ENCODE data around the gene LSM2. TPM values are rescaled to one million over a fixed set of nuclear protein-coding genes. Genes with fewer than 3 reads are reported as not detected.
"Not testable (repeated sequence)": the region's sequence is repeated elsewhere in the genome, so short reads cannot be mapped to it uniquely, and the experiment has no call there.

The LSM2 gene
- total RNA-seq, 3 donors from 2014 or later, result 163 to 192 (median 184) TPM

DNA sequence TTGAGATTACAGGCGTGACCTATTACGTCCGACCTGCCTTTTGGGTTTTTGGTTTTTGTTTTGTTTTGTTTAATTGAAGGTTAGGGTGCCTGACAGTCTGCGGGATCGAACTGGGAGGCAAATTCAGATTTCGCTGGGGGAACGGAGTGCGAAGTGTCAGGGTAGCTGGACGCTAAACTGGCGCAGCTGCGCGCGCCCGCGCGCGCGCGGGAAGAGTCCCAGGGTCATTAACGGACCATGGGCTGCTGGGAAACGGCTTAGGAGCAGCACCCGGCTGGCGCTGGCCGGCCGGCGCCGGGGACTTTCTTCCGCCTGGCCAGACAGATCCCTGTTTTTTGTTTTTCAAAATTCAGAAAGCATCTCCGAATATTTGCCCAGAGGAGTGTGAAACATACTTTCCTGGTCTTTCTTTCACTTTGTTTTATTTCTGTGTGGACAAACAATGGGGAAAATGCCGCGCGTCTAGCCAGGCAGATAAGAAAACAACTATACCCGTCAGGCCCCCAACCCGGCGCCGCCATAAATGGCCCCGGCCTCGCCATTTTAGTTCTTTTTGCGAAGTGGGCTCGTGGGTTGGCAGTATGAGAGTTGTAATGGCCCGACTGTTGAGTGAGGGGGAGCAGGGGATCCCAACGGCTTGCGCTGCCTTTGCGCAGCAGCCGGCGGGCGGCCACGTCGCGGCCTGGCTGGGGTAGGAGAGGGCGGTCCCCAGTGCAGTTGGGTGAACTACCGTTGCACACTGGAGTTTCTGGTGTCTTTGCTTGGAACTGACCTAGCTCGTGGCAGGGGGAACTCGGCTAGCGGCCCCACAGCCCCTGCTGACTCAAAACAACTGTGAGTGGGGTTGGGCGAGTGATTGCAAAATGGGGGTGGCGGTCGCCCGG lies 27.8 kb upstream of the LSM2 start:
- Mint-ChIP-seq H3K4me3 (peak overlapping the region; percentile 99), H3K4me1 (ENCODE audit: low read depth) (peaks cover 39% of the 10 kb centered on the region), H3K27me3 (ENCODE audit: low read depth) (no peaks in the 10 kb centered on the region), H3K36me3 (ENCODE audit: insufficient read depth) (peaks cover 37% of the 10 kb centered on the region), H3K9me3 (no peaks in the 10 kb centered on the region)
- ATAC-seq (peak; percentile 73 to 75), DNase-seq (peak; percentile 79)

DNA sequence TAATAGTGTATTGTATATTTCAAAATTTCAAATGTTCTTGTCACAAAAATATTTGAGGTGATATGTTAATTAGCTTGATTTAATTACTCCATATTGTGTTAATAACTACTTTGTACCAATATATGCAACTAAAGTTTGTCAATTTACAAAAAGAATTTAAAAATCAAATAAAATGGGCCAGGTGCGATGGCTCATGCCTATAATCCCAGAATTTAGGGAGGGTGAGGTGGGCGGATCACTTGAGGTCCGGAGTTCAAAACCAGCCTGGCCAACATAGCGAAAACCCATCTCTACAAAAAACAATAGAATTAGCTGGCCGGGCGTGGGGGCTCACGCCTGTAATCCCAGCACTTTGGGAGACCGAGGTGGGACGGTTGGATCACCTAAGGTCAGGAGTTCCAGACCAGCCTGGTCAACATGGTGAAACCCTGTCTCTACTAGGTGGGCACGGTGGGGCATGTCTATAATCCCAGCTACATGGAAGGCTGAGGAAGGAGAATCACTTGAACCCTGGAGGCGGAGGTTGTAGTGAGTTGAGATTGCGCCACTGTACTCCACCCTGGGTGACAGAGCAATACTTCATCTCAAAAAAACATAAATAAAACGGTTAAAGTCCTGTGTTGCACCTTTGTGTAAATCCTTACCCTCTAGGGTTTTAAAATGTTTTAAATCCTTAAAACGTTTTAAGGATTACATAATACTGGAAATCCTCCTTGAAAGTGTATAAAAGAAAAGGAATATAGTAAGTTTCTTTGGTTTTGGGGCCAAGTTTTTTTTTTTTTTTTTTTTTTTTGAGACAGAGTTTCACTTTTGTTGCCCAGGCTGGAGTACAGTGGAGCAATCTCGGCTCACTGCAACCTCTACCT lies 24.8 kb upstream of the LSM2 start:
- ATAC-seq, result no peak
- no peaks in the 10 kb centered on the region for H3K9me3 Mint-ChIP-seq
- peak overlapping the region; percentile 95 for H3K4me3 Mint-ChIP-seq
- H3K27me3 Mint-ChIP-seq (ENCODE audit: low read depth), result no peaks in the 10 kb centered on the region
- DNase-seq, result no peak
- H3K36me3 Mint-ChIP-seq (ENCODE audit: insufficient read depth), result peaks cover 15% of the 10 kb centered on the region
- peaks cover 29% of the 10 kb centered on the region for H3K4me1 Mint-ChIP-seq (ENCODE audit: low read depth)

DNA sequence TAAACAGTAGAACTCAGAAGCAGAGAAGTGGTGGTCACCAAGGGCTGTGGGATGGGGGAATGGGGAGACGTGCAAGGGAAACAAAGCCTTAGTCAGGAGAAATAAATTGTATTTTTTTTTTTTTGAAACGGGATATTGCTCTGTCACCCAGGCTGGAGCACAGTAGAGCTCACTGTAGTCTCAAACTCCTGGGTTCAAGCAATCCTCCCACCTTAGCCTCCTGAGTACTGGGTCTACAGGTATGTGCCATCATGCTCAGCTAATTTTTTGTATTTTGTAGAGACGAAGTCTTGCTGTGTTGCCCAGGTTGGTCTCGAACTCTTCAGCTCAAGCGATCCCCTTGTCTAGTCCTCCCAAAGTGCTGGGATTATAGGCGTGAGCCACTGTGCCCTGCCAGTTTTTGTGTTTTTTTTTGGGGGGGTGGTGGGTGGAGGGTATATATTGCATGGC lies 24.1 kb upstream of the LSM2 start:
- ATAC-seq (no peak), DNase-seq (no peak)
- Mint-ChIP-seq H3K4me3 (peak overlapping the region; percentile 95), H3K36me3 (ENCODE audit: insufficient read depth) (peaks cover 9% of the 10 kb centered on the region), H3K4me1 (ENCODE audit: low read depth) (peaks cover 27% of the 10 kb centered on the region), H3K9me3 (no peaks in the 10 kb centered on the region), H3K27me3 (ENCODE audit: low read depth) (no peaks in the 10 kb centered on the region)

DNA sequence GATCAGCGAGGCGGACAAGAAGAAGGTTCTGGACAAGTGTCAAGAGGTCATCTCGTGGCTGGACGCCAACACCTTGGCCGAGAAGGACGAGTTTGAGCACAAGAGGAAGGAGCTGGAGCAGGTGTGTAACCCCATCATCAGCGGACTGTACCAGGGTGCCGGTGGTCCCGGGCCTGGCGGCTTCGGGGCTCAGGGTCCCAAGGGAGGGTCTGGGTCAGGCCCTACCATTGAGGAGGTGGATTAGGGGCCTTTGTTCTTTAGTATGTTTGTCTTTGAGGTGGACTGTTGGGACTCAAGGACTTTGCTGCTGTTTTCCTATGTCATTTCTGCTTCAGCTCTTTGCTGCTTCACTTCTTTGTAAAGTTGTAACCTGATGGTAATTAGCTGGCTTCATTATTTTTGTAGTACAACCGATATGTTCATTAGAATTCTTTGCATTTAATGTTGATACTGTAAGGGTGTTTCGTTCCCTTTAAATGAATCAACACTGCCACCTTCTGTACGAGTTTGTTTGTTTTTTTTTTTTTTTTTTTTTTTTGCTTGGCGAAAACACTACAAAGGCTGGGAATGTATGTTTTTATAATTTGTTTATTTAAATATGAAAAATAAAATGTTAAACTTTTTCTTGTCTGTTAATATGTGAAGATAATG lies 23.0 kb upstream of the LSM2 start:
- DNase-seq, result no peak
- H3K9me3 Mint-ChIP-seq, result no peaks in the 10 kb centered on the region
- no peak for ATAC-seq
- peaks cover 2% of the 10 kb centered on the region for H3K36me3 Mint-ChIP-seq (ENCODE audit: insufficient read depth)
- peaks cover 35% of the 10 kb centered on the region for H3K4me1 Mint-ChIP-seq (ENCODE audit: low read depth)
- H3K4me3 Mint-ChIP-seq, result peak overlapping the region; percentile 95
- H3K27me3 Mint-ChIP-seq (ENCODE audit: low read depth), result no peaks in the 10 kb centered on the region

DNA sequence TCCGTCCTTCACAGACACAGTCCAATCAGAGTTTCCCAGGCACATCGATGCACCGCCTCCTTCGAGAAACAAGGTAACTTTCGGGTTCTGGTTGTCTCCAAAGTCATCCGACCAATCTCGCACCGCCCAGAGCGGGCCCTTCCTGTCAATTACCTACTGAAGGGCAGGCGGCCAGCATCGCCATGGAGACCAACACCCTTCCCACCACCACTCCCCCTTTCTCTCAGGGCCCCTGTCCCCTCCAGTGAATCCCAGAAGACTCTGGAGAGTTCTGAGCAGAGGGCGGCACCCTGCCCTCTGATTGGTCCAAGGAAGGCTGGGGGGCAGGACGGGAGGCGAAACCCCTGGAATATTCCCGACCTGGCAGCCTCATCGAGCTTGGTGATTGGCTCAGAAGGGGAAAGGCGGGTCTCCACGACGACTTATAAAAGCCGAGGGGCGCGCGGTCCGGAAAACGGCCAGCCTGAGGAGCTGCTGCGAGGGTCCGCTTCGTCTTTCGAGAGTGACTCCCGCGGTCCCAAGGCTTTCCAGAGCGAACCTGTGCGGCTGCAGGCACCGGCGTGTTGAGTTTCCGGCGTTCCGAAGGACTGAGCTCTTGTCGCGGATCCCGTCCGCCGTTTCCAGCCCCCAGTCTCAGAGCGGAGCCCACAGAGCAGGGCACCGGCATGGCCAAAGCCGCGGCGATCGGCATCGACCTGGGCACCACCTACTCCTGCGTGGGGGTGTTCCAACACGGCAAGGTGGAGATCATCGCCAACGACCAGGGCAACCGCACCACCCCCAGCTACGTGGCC lies 20.7 kb upstream of the LSM2 start, which contains the start of gene HSPA1B:
Gene HSPA1B, plus strand, starts transcription at position 453 of the 794 bp plus-strand sequence. Its CDS starts 213 bp downstream, at position 666.
- DNase-seq (peak; percentile 80), ATAC-seq (peak; percentile 78 to 83)
- H3K36me3 Mint-ChIP-seq (ENCODE audit: insufficient read depth), result peaks cover 2% of the 10 kb centered on the region
- H3K9me3 Mint-ChIP-seq, result no peaks in the 10 kb centered on the region
- no peaks in the 10 kb centered on the region for H3K27me3 Mint-ChIP-seq (ENCODE audit: low read depth)
- peaks cover 45% of the 10 kb centered on the region for H3K4me1 Mint-ChIP-seq (ENCODE audit: low read depth)
- peak within 1 kb of the TSS; percentile 83 for H3K4me3 Mint-ChIP-seq

DNA sequence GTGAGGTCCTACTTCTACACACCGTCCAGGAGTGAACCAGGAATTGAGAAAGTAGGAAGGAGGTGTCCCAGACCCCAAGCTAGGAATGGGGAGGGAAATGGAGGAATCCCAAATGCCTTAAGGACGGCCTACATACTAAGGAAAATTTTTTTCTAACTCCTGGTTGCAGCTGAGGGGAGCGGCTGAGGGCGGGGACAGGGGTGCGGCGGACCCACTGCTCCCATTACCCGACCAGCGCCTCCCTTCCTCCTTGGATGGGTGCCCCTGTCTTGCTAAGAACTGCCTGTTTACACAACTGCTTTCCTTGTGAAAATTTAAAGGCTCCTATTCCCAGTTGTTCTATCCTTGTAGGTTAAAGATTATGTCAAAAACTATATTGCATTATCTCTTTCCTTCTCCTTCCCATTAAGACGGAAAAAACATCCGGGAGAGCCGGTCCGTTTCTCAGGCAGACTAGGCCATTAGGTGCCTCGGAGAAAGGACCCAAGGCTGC lies 20.1 kb upstream of the LSM2 start:
- Mint-ChIP-seq H3K36me3 (ENCODE audit: insufficient read depth) (peaks cover 2% of the 10 kb centered on the region), H3K4me1 (ENCODE audit: low read depth) (peaks cover 50% of the 10 kb centered on the region), H3K4me3 (peak overlapping the region; percentile 83), H3K9me3 (no peaks in the 10 kb centered on the region), H3K27me3 (ENCODE audit: low read depth) (no peaks in the 10 kb centered on the region)
- ATAC-seq, result peak; percentile 8 to 19
- DNase-seq, result no peak

DNA sequence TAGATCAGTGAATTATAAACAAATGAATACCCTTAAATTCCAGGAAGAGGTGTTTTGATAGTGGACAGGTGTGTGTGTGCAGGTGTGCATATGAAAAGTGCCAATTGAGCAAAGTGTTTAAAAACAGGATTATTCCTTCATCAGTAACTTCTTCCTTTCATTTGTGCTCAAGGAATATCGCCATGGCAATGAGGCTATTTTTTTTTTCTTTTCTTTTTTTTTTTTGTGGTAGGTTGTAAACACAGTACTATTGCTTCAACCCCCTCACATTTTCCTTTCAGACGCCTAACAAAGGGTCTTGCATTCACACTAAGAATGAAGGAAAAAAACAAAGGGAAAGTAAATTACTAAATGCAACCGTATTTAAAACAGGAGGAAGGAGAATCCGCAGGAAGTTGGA lies 18.8 kb upstream of the LSM2 start:
- Mint-ChIP-seq H3K4me3 (no peak overlapping the region), H3K36me3 (ENCODE audit: insufficient read depth) (peaks cover 2% of the 10 kb centered on the region), H3K4me1 (ENCODE audit: low read depth) (peaks cover 50% of the 10 kb centered on the region), H3K9me3 (no peaks in the 10 kb centered on the region), H3K27me3 (ENCODE audit: low read depth) (no peaks in the 10 kb centered on the region)
- ATAC-seq (no peak), DNase-seq (no peak)

DNA sequence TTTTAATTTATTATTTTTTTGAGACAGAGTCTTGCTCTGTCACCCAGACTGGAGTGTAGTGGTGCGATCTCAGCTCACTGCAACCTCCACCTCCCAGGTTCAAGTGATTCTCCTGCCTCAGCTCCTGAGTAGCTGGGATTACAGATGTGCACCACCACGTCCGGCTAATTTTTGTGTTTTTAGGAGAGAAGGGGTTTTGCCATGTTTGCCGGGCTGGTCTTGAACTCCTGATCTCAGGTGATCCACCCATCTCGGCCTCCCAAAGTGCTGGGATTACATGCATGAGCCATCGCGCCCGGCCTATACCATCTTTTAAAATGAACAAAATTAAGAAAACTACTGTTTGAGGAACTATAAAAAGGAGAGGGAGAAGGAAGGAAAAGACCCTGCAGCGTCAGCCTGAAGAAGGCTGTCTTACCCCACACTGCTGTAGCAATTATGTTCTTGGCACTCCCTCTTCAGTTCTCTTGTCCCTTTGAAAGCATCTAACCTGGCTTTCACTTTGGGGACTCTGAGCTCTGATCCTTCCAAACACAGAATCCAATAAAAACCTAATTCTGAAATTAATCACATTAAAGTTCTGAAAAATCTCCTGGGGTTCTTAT lies 16.9 kb upstream of the LSM2 start:
- H3K4me3 Mint-ChIP-seq; H3K27me3 Mint-ChIP-seq (ENCODE audit: low read depth); DNase-seq; H3K9me3 Mint-ChIP-seq; ATAC-seq; H3K36me3 Mint-ChIP-seq (ENCODE audit: insufficient read depth): not testable (repeated sequence)
- peaks cover 54% of the 10 kb centered on the region for H3K4me1 Mint-ChIP-seq (ENCODE audit: low read depth)

DNA sequence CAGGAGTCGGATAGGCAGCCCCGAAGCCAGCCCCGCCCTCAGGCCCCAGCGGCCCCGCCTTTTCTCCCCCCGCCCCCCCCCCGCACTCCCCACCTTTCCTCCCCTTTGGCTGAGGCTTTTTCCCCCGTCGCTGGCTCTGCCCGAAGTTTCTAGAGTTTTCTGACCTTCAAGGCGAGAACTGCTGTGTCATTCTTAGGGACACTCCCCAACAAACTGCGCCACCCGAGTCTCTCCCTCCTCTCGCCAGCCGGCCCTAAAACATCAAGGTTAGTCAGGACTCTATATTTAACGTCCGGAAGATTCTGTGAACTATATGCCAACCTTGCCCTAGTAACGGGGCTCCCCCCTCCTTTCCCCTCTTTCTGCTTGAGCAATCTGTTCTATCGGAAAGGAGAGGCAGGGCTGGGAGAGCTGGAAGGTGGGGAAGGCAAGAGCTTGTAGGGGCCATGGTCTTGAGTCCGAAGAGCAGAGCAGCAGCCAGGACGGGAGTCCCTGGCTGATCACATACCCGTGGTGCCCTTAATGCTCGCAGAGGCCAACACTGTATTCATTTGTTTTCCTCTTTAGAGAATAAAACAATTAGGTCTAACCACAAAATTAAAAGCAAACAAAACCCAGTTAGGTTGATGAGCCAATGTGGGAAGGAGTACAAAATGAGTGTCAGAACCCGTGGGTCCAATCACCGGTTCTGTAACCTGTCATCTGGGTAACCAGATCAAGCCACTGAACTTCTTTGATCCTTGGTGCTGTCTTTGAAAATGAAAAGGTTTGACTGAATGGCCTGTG lies 15.5 kb upstream of the LSM2 start:
- Mint-ChIP-seq H3K4me1 (ENCODE audit: low read depth) (peaks cover 67% of the 10 kb centered on the region), H3K36me3 (ENCODE audit: insufficient read depth) (no peaks in the 10 kb centered on the region), H3K9me3 (no peaks in the 10 kb centered on the region), H3K4me3 (peak overlapping the region; percentile 94), H3K27me3 (ENCODE audit: low read depth) (no peaks in the 10 kb centered on the region)
- DNase-seq, result peak; percentile 46
- ATAC-seq, result peak; percentile 38 to 42

DNA sequence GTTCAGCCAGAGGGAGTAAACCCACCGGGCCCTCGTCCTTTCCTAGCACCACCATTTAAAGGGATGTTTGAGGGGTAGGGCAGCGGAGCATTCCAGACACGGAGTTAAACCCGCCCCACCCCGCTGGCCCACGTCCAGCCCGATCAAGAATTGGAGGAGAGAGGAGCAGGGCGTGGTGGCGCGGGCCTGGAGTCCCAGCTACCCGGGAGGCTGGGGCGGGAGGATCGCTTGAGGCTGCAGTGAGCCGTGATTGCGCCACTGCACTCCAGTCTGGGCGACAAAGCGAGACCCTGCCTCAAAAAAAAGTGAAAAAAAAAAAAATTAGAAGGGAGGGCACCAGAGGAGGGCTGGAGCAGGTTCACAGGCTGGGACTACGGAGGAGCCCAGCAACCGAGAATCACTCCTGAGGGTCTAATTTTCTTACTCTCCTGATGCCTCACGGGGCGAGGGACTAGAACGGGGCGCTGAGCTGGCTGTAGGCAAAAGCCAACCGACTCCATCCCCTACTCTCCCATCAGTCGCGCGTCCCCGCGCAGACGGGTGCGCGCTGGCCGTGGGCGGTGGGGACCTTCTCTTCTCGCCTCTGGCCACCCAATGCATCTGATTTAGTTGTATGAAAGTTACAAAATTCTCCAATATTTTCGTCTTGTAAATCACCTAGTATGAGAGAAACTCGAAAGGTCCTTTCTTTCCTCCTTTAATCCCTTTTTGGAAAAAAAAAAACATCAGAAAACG lies 14.7 kb upstream of the LSM2 start:
- H3K4me3 Mint-ChIP-seq, result peak overlapping the region; percentile 94
- no peaks in the 10 kb centered on the region for H3K9me3 Mint-ChIP-seq
- H3K4me1 Mint-ChIP-seq (ENCODE audit: low read depth), result peaks cover 60% of the 10 kb centered on the region
- no peaks in the 10 kb centered on the region for H3K36me3 Mint-ChIP-seq (ENCODE audit: insufficient read depth)
- DNase-seq, result peak; percentile 48
- peak; percentile 31 to 42 for ATAC-seq
- H3K27me3 Mint-ChIP-seq (ENCODE audit: low read depth), result no peaks in the 10 kb centered on the region

DNA sequence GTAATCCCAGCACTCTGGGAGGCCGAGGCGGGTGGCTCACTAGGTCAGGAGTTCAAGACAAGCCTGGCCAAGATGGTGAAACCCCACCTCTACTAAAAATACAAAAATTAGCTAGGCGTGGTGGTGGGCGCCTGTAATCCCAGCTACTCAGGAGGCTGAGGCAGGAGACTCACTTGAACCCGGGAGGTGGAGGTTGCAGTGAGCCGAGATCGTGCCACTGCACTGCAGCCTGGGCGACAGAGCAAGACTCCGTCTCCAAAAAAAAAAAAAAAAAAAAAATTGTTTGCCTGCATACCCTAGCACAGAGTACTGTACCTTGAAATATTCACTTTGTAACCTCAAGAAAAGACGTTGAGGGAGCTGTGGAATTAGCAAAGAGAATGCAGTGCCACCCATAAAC lies 13.6 kb upstream of the LSM2 start:
- ATAC-seq; H3K36me3 Mint-ChIP-seq (ENCODE audit: insufficient read depth); DNase-seq; H3K27me3 Mint-ChIP-seq (ENCODE audit: low read depth); H3K9me3 Mint-ChIP-seq: not testable (repeated sequence)
- Mint-ChIP-seq H3K4me3 (peak overlapping the region; percentile 94), H3K4me1 (ENCODE audit: low read depth) (peaks cover 55% of the 10 kb centered on the region)

DNA sequence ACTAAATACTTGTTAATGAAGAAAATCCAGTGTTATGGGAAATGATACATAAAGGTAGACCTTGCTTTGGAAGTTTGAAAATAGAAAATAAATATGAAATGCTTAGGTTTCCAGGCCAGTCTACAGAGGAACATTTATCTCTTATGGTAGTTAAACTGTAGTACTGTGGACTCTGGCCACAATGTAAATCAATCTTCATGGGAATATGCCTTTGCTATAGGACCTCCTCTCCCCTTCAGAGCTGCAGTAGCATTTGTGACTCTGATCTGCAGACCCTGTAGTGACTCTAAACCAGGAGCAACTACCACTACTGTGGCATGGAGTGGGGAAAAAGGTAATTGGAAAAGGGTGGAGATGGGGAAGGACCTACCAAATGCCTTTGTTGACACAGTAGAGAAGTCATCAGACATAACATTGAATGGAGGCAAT lies 13.1 kb upstream of the LSM2 start:
- H3K27me3 Mint-ChIP-seq (ENCODE audit: low read depth), result no peaks in the 10 kb centered on the region
- DNase-seq (no peak), ATAC-seq (no peak)
- H3K4me1 Mint-ChIP-seq (ENCODE audit: low read depth), result peaks cover 53% of the 10 kb centered on the region
- H3K9me3 Mint-ChIP-seq, result no peaks in the 10 kb centered on the region
- H3K4me3 Mint-ChIP-seq, result peak overlapping the region; percentile 30
- H3K36me3 Mint-ChIP-seq (ENCODE audit: insufficient read depth), result no peaks in the 10 kb centered on the region
